HepG2 (cell line): ENCODE measurements around the gene RIC3. TPM values are rescaled to one million over a fixed set of nuclear protein-coding genes. Genes with fewer than 3 reads are reported as not detected.

ENCODE experiments used
- ATAC-seq: fragments of 200-7000 bp; cut with Tn5 transposase; 3 replicates; pipeline ENCODE4 v1.9.1; 2020; ENCODE audit warnings: mild to moderate bottlenecking, moderate library complexity
- BruUV-seq: library from RNA; stranded (reverse); fragments of 400-500 nt; replicated peaks from 2 replicates; lab custom pipeline; 2021; lab: Mats Ljungman, UMichigan
- CTCF ChIA-PET: fragments of 300-600 bp; formaldehyde crosslinking; extraction: SDS; loops from one replicate; lab custom pipeline; 2021; ENCODE audit warnings: low total read pairs, inconsistent platforms, low intra/inter-chr PET ratio; lab: Yijun Ruan, JAX
- POLR2A ChIA-PET: fragments of 350-600 bp; sonication (Branson Sonifier 250); formaldehyde crosslinking; loops from one replicate; lab custom pipeline; 2020; ENCODE audit warnings: antibody characterized with exemption, inconsistent platforms; lab: Yijun Ruan, JAX
- DNase-seq: peaks from one replicate; pipeline ENCODE4 v3.0.0-alpha.2; 2015; ENCODE audit warnings: low spot score
- FAIRE-seq: peaks from 3 replicates; lab custom pipeline; 2011; peaks lifted over from hg19 to GRCh38; lab: Jason Lieb, UNC
- H2AFZ ChIP-seq: one replicate; pipeline ENCODE4 v1.6.1; 2011; ENCODE audit warnings: low read length, inconsistent platforms
- H3K27ac ChIP-seq: fragments of 300-600 bp; 3 replicates; pipeline ENCODE4 v1.8.0; 2011; ENCODE audit warnings: mixed run types, mild to moderate bottlenecking, mixed read lengths, low read length, inconsistent platforms; ENCODE audit not compliant: insufficient read depth; ENCODE audit errors: extremely low read length
- H3K27me3 ChIP-seq, 2 experiments: fragments of 200-600 bp in 1 of 2; 2 replicates in 1 of 2; 3 replicates in 1 of 2; pipeline versions ENCODE4 v1.6.0 to v1.8.0; 2011; ENCODE audit warnings: low read length in 2 of 2, mild to moderate bottlenecking in 2 of 2, moderate library complexity in 2 of 2, inconsistent platforms in 1 of 2; ENCODE audit not compliant: insufficient read depth in 2 of 2, control insufficient read depth in 1 of 2
- H3K36me3 ChIP-seq, 2 experiments: fragments of 200-600 bp in 1 of 2; replicated peaks in 1 of 2; 2 replicates in 1 of 2; 3 replicates in 1 of 2; pipeline versions ENCODE4 v1.5.1 to v1.8.0; 2011; ENCODE audit warnings: low read length in 2 of 2, inconsistent platforms in 1 of 2; ENCODE audit not compliant: insufficient read depth in 2 of 2, control insufficient read depth in 1 of 2
- H3K4me1 ChIP-seq: 2 replicates; pipeline ENCODE4 v1.5.1; 2012; ENCODE audit warnings: low read length, inconsistent platforms; ENCODE audit not compliant: insufficient read depth
- H3K4me2 ChIP-seq: 2 replicates; pipeline ENCODE4 v1.6.0; 2011; ENCODE audit warnings: low read depth, low read length, inconsistent platforms
- H3K4me3 ChIP-seq, 3 experiments: fragments of 200-600 bp in 1 of 3; sonication (generic), shearing (Covaris generic) in 1 of 3; replicated peaks in 1 of 3; 2 replicates each; pipeline ENCODE4 v1.5.1; 2011 to 2016; ENCODE audit warnings: low read length in 3 of 3, inconsistent platforms in 2 of 3, low read depth in 2 of 3, mild to moderate bottlenecking in 2 of 3, control low read depth in 1 of 3, mixed read lengths in 1 of 3; ENCODE audit not compliant: insufficient read depth in 1 of 3
- H3K79me2 ChIP-seq: one replicate; pipeline ENCODE4 v1.6.1; 2011; ENCODE audit warnings: low read length, inconsistent platforms; ENCODE audit not compliant: insufficient read depth
- H3K9ac ChIP-seq: 2 replicates; pipeline ENCODE4 v1.6.0; 2011; ENCODE audit warnings: mild to moderate bottlenecking, low read depth, low read length, inconsistent platforms; ENCODE audit not compliant: insufficient read depth
- H3K9me3 ChIP-seq: 2 replicates; pipeline ENCODE4 v1.5.1; 2012; ENCODE audit warnings: mild to moderate bottlenecking, low read length
- H4K20me1 ChIP-seq: 2 replicates; pipeline ENCODE4 v1.6.0; 2011; ENCODE audit warnings: inconsistent platforms, mild to moderate bottlenecking, low read length, moderate library complexity; ENCODE audit not compliant: insufficient read depth
- BCL3 ChIP-seq: sonication (generic); formaldehyde crosslinking; IDR thresholded peaks from 2 replicates; pipeline ENCODE4 v1.5.1; 2020; ENCODE audit warnings: mild to moderate bottlenecking, missing genetic modification reagents, moderate library complexity
- CAMTA2 ChIP-seq: sonication (generic); formaldehyde crosslinking; IDR thresholded peaks from 2 replicates; pipeline ENCODE4 v1.4.0; 2020; ENCODE audit warnings: mild to moderate bottlenecking, missing genetic modification reagents, borderline replicate concordance
- HMG20A ChIP-seq: IDR thresholded peaks from 2 replicates; pipeline ENCODE4 v1.6.1; 2016; ENCODE audit warnings: borderline replicate concordance
- KDM1A ChIP-seq: IDR thresholded peaks from 2 replicates; pipeline ENCODE4 v1.6.1; 2016; ENCODE audit warnings: missing compliant biosample characterization
- MBD4 ChIP-seq: IDR thresholded peaks from 2 replicates; pipeline ENCODE4 v1.6.1; 2012; ENCODE audit warnings: low read length, inconsistent platforms, borderline replicate concordance
- MTA1 ChIP-seq: sonication (generic); formaldehyde crosslinking; IDR thresholded peaks from 2 replicates; pipeline ENCODE4 v1.4.0; 2020; ENCODE audit warnings: missing genetic modification reagents, mild to moderate bottlenecking, borderline replicate concordance
- RBFOX2 ChIP-seq: fragments of 200-400 bp; formaldehyde crosslinking; IDR thresholded peaks from 2 replicates; pipeline ENCODE4 v1.6.1; 2017; ENCODE audit warnings: low read depth, mild to moderate bottlenecking, low read length
- RFX1 ChIP-seq: fragments of 450-650 bp; IDR thresholded peaks from 2 replicates; pipeline ENCODE4 v1.6.1; 2017
- SKI ChIP-seq: fragments of 450-650 bp; IDR thresholded peaks from one replicate; pipeline ENCODE4 v1.6.1; 2018; ENCODE audit warnings: mild to moderate bottlenecking; ENCODE audit not compliant: partially characterized antibody
- YEATS4 ChIP-seq: sonication (generic); formaldehyde crosslinking; IDR thresholded peaks from 2 replicates; pipeline ENCODE4 v1.4.0; 2020; ENCODE audit warnings: missing genetic modification reagents, borderline replicate concordance
- ZBTB4 ChIP-seq: sonication (generic); formaldehyde crosslinking; IDR thresholded peaks from 2 replicates; pipeline ENCODE4 v1.4.0; 2020; ENCODE audit warnings: missing genetic modification reagents, mild to moderate bottlenecking, borderline replicate concordance
- ZNF282 ChIP-seq: fragments of 450-650 bp; IDR thresholded peaks from 2 replicates; pipeline ENCODE4 v1.6.1; 2018; ENCODE audit not compliant: partially characterized antibody
- ZNF569 ChIP-seq: sonication (generic); formaldehyde crosslinking; IDR thresholded peaks from 2 replicates; pipeline ENCODE4 v1.5.0; 2020; ENCODE audit warnings: mild to moderate bottlenecking, missing genetic modification reagents, moderate library complexity, borderline replicate concordance
- ZSCAN20 ChIP-seq: sonication (generic); formaldehyde crosslinking; IDR thresholded peaks from 2 replicates; pipeline ENCODE4 v1.4.0; 2020; ENCODE audit warnings: missing genetic modification reagents, mild to moderate bottlenecking, borderline replicate concordance
- ZSCAN30 ChIP-seq: sonication (generic); formaldehyde crosslinking; IDR thresholded peaks from 2 replicates; pipeline ENCODE4 v1.5.0; 2020; ENCODE audit warnings: mild to moderate bottlenecking, missing genetic modification reagents
- WGBS: methylation state at CpG from one replicate; pipeline ENCODE4 v1.1.6; 2017; ENCODE audit warnings: low lambda C conversion rate; 5-methylcytosine and 5-hydroxymethylcytosine counted together
- in situ Hi-C: cut with HindIII; loops from 2 replicates; pipeline ENCODE4 v1.10.0; 2017; ENCODE audit warnings: low pct_unique_long_range_greater_than_20kb; ENCODE audit not compliant: extremely low pct_ligation_motif_present
- intact Hi-C: fragments of 100-400 bp; cut with micrococcal nuclease; formaldehyde crosslinking; loops from one replicate; pipeline ENCODE4 v1.10.0; 2022; ENCODE audit not compliant: unreplicated experiment
- polyA plus RNA-seq, 8 experiments: library from polyadenylated mRNA; depleted of rRNA in 3 of 8; stranded (reverse) in 7 of 8; unstranded in 1 of 8; fragments of >200 nt; fragmentation: Illumina TruSeq in 4 of 8; extraction: Trizol in 4 of 8; gene quantifications; 2 replicates each; pipeline versions ENCODE4 v1.2.1 to v1.2.3, GENCODE V29; 2011 to 2016; ENCODE audit warnings: low read depth in 4 of 8, missing spikeins in 1 of 8, mixed read lengths in 1 of 8; ENCODE audit not compliant: insufficient read depth in 1 of 8
- total RNA-seq, 5 experiments: library from RNA; depleted of rRNA; stranded (reverse); fragments of >200 nt; fragmentation: Illumina TruSeq; extraction: Trizol; gene quantifications; 2 replicates each; pipeline ENCODE4 v1.2.3, GENCODE V29; 2016; ENCODE audit warnings: low read depth in 1 of 5

The RIC3 gene
- total and polyA plus RNA-seq, 2 of the 13 experiments (the other 11 are each of a cell fraction or from before 2014, with no cell fraction given): not detected

DNA sequence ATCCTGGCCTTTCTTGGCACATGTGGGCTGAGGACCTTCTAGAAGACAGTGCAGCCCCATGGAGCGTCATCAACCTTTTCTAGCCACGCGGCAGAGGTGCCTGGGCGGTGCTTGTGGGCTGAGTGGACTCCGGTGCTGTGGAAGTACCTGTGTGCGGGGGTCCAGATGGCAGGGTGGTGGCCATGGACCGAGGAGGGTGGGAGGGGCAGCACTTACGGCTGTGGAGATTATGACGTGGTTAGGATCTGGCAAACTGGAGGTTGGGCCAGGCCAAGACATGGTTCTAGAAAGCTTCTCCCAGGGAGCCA, 85.8 kb downstream of the RIC3 start:
- DNase-seq (no peak), FAIRE-seq (no peak), ATAC-seq (no peak)
- Histone ChIP-seq H3K36me3 (no peaks in the 10 kb centered on the region), H3K4me1 (peaks cover 24% of the 10 kb centered on the region), H3K27ac (no peak overlapping the region), H4K20me1 (no peaks in the 10 kb centered on the region), H3K4me2 (no peak overlapping the region), H3K9ac (no peak overlapping the region), H2AFZ (no peak overlapping the region), H3K4me3 (no peak overlapping the region), H3K27me3 (peaks cover 0 to 8% of the 10 kb centered on the region in 2 experiments; a peak in 1 of 5 replicates), H3K79me2 (no peaks in the 10 kb centered on the region), H3K9me3 (no peaks in the 10 kb centered on the region)
- no TSS peak for BruUV-seq
- WGBS: 77% methylated on average over 3 of the region's 9 CpGs
- intact Hi-C loops: no loop called here
- in situ Hi-C loops: no loop called here
- ChIA-PET CTCF (no interaction called here), POLR2A (no interaction called here)
- TF ChIP-seq ZSCAN20 (CRISPR knock-in tag) (no peak), YEATS4 (CRISPR knock-in tag) (no peak), HMG20A (CRISPR knock-in tag) (no peak), BCL3 (CRISPR knock-in tag) (no peak), CAMTA2 (no peak), KDM1A (CRISPR knock-in tag) (no peak)

DNA sequence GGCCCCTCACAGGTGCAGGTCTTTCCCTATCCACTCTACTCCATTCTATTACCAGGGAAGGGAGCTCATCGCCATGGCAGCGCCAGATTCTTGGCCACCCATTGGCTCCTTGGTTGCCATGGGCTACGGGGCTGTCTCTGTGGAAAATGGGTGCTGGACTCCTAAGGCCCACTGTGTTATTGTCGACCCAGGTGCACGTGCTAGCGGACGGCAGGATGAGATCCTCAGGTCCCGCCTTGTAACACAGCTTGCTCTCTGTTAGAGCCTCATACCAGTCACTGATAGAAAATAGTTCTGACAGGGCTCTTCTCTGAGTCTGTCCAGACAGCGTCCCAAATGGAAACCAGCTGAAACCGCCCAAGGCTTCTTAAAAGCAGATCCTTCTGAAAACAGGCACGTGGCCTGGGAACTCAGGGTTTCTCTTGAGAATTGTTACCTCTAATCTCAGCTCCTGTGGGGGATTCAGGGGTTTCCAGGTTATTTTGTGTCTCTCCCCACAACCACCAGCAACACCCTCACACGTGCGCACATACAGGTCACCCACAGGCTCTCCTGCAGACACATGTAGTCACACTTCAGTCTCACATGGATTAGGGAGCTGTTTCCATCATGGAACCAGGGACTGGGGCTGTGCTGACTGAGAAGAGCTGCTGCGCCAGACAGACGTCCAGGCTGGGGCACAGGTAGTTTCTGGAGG, 86.3 kb downstream of the RIC3 start:
- H4K20me1 ChIP-seq: no peaks in the 10 kb centered on the region
- no peak for ATAC-seq
- DNase-seq: no peak
- POLR2A ChIA-PET: no interaction called here
- 93% methylated on average over 12 of the region's 15 CpGs for whole genome bisulfite sequencing
- FAIRE-seq: no peak
- H3K27me3 ChIP-seq: peaks cover 0 to 8% of the 10 kb centered on the region in 2 experiments; a peak in 1 of 5 replicates
- H3K79me2 ChIP-seq: no peaks in the 10 kb centered on the region
- BruUV-seq: TSS peak; percentile 45
- no peaks in the 10 kb centered on the region for H3K36me3 ChIP-seq
- no peak overlapping the region for H3K4me3 ChIP-seq
- H3K4me2 ChIP-seq: peak overlapping the region; percentile 87
- peaks cover 24% of the 10 kb centered on the region for H3K4me1 ChIP-seq
- H2AFZ ChIP-seq: no peak overlapping the region
- CTCF ChIA-PET: no interaction called here
- H3K9ac ChIP-seq: no peak overlapping the region
- intact Hi-C loops: no loop called here
- H3K9me3 ChIP-seq: no peaks in the 10 kb centered on the region
- no peak overlapping the region for H3K27ac ChIP-seq
- in situ Hi-C loops: no loop called here
- TF ChIP-seq ZSCAN30 (no peak), MTA1 (CRISPR knock-in tag) (no peak), MBD4 (no peak), ZNF282 (no peak), SKI (no peak), ZBTB4 (CRISPR knock-in tag) (no peak), RFX1 (no peak), RBFOX2 (no peak), ZNF569 (CRISPR knock-in tag) (no peak)
